Heart right ventricle (tissue), 16 donors: ENCODE data around the gene EIF2A. TPM values are rescaled to one million over a fixed set of nuclear protein-coding genes. Genes with fewer than 3 reads are reported as not detected.
A peak's percentile ranks its signal among the peaks of the same experiment; 100 is the strongest.
"Not testable (repeated sequence)": the region's sequence is repeated elsewhere in the genome, so short reads cannot be mapped to it uniquely, and the experiment has no call there.

Experiments used
- ATAC-seq, 8 donors: fragments of 200-7000 bp; cut with Tn5 transposase; one replicate each; pipeline ENCODE4 v1.9.1; 2020; ENCODE audit warnings: mild to moderate bottlenecking in 8 of 8, moderate library complexity in 8 of 8, moderate number of reproducible peaks in 1 of 8
- DNase-seq, 2 donors: peaks; one replicate each; pipeline ENCODE4 v3.0.0-alpha.2; 2020
- H3K27ac ChIP-seq, 10 donors: fragments of 200-600 bp; sonication (generic) in 2 of 10; one replicate each; pipeline versions ENCODE4 v1.5.0 to v1.8.0; 2020 to 2022; ENCODE audit warnings: mild to moderate bottlenecking in 3 of 10
- H3K27me3 ChIP-seq, 7 donors: fragments of 200-600 bp; one replicate each; pipeline ENCODE4 v1.8.0; 2021 to 2022; ENCODE audit warnings: mild to moderate bottlenecking in 2 of 7
- H3K36me3 ChIP-seq, 9 donors: fragments of 200-600 bp; sonication (generic) in 1 of 9; one replicate each; pipeline versions ENCODE4 v1.5.0 to v1.8.0; 2020 to 2022; ENCODE audit warnings: mild to moderate bottlenecking in 2 of 9
- H3K4me1 ChIP-seq, 9 donors: fragments of 200-600 bp; sonication (generic) in 1 of 9; one replicate each; pipeline versions ENCODE4 v1.5.0 to v1.8.0; 2020 to 2022; ENCODE audit warnings: mild to moderate bottlenecking in 4 of 9
- H3K4me3 ChIP-seq, 10 donors: fragments of 200-600 bp; sonication (generic) in 2 of 10; one replicate each; pipeline versions ENCODE4 v1.5.0 to v1.8.0; 2020 to 2022; ENCODE audit warnings: mild to moderate bottlenecking in 7 of 10, moderate library complexity in 2 of 10
- H3K9me3 ChIP-seq, 11 donors: fragments of 200-600 bp in 10 of 11; sonication (generic) in 2 of 11; one replicate each; pipeline versions ENCODE4 v1.5.0 to v1.8.0; 2013 to 2022; ENCODE audit warnings: mild to moderate bottlenecking in 2 of 11, control low read depth in 1 of 11, moderate library complexity in 1 of 11
- CTCF ChIP-seq, 9 donors: fragments of 200-600 bp; sonication (generic) in 2 of 9; IDR thresholded peaks; one replicate each; pipeline versions ENCODE4 v1.5.0 to v1.8.0; 2021 to 2022; ENCODE audit warnings: antibody characterized with exemption in 9 of 9, mild to moderate bottlenecking in 5 of 9, moderate library complexity in 1 of 9
- WGBS, 2 donors: extraction: QIAGEN DNeasy Blood & Tissue Kit; methylation state at CpG; one replicate each; pipeline ENCODE4 v1.1.7; 2013; ENCODE audit warnings: inconsistent platforms in 1 of 2; 5-methylcytosine and 5-hydroxymethylcytosine counted together
- intact Hi-C, 10 donors: fragments of 100-400 bp; cut with DNase I; formaldehyde crosslinking; loops; one replicate each; pipeline versions ENCODE4 v1.11.1 to v1.14.2; 2022
- long read RNA-seq, 3 donors: library from polyadenylated mRNA; unstranded; transcript quantifications; one replicate each; pipeline ENCODE4 v2.0.0, GENCODE V29; 2020 to 2021
- polyA plus RNA-seq, 2 donors: library from polyadenylated mRNA; stranded (reverse); fragments of 200-250 nt; gene quantifications; one replicate each; pipeline ENCODE4 v1.2.3, GENCODE V29; 2013
- total RNA-seq, 10 donors: library from RNA; stranded (reverse); fragmentation: NEBNext Ultra II Directional in 3 of 10; extraction: Animal tissue kit (Norgen Biotek cat#: 25700) in 3 of 10; gene quantifications; one replicate each; pipeline versions ENCODE4 v1.2.1 to v1.2.4, GENCODE V29; 2021 to 2023
- donor health status: Arrhythmogenic right ventricular cardiomyopathy.
- donor health status: ischemic (EF 13 %, LVEDD 7.1; RV severe dilation, severe dysfunction).
- donor health status: healthy with polysubstance abuse.
- donor health status: DM: no; HTN: yes; CAD: no.
- donor health status: DM: no; HTN: no; CAD: no.
- donor health status: ischemic (EF 25% LVEDD 6.9; RV normal size, moderate dysfunction).
- donor health status: ischemic (EF 25% LVEDD 5.7; RV mildly dilated, moderate dysfunction).
- donor health status: healthy.
- donor health status: DM: yes; HTN: yes; CAD: no.
- donor health status: Ischemic cardiomyopathy.
- donor health status: ischemic (EF 35%, LVEDD 5.7; RV mildly dilated, moderate dysfunction).
- donor health status: nonischemic (EF 11% LVEDD 7.7; RV severe dilation, severe dysfunction).
- donor health status: DM: yes; HTN: yes; CAD: no.
- donor health status: PGD.
- donor health status: ischemic (EF 29% LVEDD 5.4; RV normal size, mild dysfunction).
- donor health status: nonischemic (EF 23%, LVEDD 6.1; RV moderate dilation, normal function).

Gene EIF2A
- total RNA-seq (10 to 100 TPM; 67.5 to 86.5 (median 76.2) TPM), polyA plus RNA-seq (10 to 100 TPM; 45.8 to 47.8 TPM)
- long read RNA-seq, donor 1, transcript EIF2A-203 (14 exons, 2,198 nt), result major isoform, 83 of 103 reads
- long read RNA-seq, donor 1, partial matches to known transcripts, result 9 of 103 reads
- long read RNA-seq, donor 1, other reads (novel, unspliced or antisense), result 9 of 103 reads
- long read RNA-seq, donor 2, transcript EIF2A-203 (14 exons, 2,198 nt), result major isoform, 83 of 99 reads
- long read RNA-seq, donor 2, partial matches to known transcripts, result 10 of 99 reads
- long read RNA-seq, donor 2, other reads (novel, unspliced or antisense), result 3 of 99 reads
- long read RNA-seq, donor 3, transcript EIF2A-203 (14 exons, 2,198 nt), result major isoform, 425 of 561 reads
- long read RNA-seq, donor 3, partial matches to known transcripts, result 93 of 561 reads
- long read RNA-seq, donor 3, other reads (novel, unspliced or antisense), result 36 of 561 reads

- no peak for TF ChIP-seq CTCF (IDR thresholded peaks at IDR 0.05)
- H3K9me3 ChIP-seq, result no peaks in the 10 kb centered on the region
- H3K4me1 ChIP-seq, result peaks cover 3 to 52% (median 33%) of the 10 kb centered on the region in 9 donors
- intact Hi-C loops, result loop anchor here in 5 of 10 donors (1.0 to 5.0 kb wide), 6 partner anchors 56 to 216 kb away; partner anchors contain the start of genes ERICH6 (in 3 of the 5), SELENOT (in 2 of the 5), SIAH2 (in 2 of the 5) and TSC22D2 (in 2 of the 5)
- H3K27me3 ChIP-seq, result no peaks in the 10 kb centered on the region
- H3K36me3 ChIP-seq, result peaks cover 0 to 52% (median 10%) of the 10 kb centered on the region in 9 donors
- ATAC-seq (peak; percentile 97 to 99 (median 98)), DNase-seq (peak; percentile 98 to 99)
- peak within 1 kb of the TSS; percentile 80 to 92 (median 88) for H3K4me3 ChIP-seq
- H3K27ac ChIP-seq, result peak within 1 kb of the TSS; percentile 92 to 99 (median 99)
- WGBS, 2 donors, result 0 to 1% methylated on average over 86 of the region's 86 CpGs
Observed at GRCh38 chr3:150546226-150547044, at the start of gene EIF2A, which contains the start of gene SERP1. Gene EIF2A (plus strand): TSS chr3:150546787. CDS start chr3:150546803, 16 bp downstream. Gene SERP1 (minus strand): TSS chr3:150546496. CDS start chr3:150546135, 361 bp downstream.

GRCh38 chr3:150497956-150498355 is 48.6 kb upstream of the EIF2A start:
- no peak for TF ChIP-seq CTCF (IDR thresholded peaks at IDR 0.05)
- no peaks in the 10 kb centered on the region for H3K27me3 ChIP-seq
- H3K9me3 ChIP-seq, result peaks cover 0 to 6% (median 0%) of the 10 kb centered on the region in 11 donors
- H3K27ac ChIP-seq, result no peak overlapping the region
- 72 to 81% methylated on average over 2 of the region's 2 CpGs for WGBS, 2 donors
- H3K36me3 ChIP-seq, result no peaks in the 10 kb centered on the region
- intact Hi-C loops, result loop anchor here (2.0 to 10.0 kb wide), 11 partner anchors 83 to 561 kb away; no protein-coding TSS in a partner anchor
- no peak for ATAC-seq
- peaks cover 0 to 10% (median 0%) of the 10 kb centered on the region in 9 donors for H3K4me1 ChIP-seq
- no peak for DNase-seq
- H3K4me3 ChIP-seq, result no peak overlapping the region

GRCh38 chr3:150500960-150501359 is 45.6 kb upstream of the EIF2A start:
- ATAC-seq, H3K9me3 ChIP-seq, H3K4me1 ChIP-seq, H3K27ac ChIP-seq, intact Hi-C loops, H3K27me3 ChIP-seq, H3K4me3 ChIP-seq, DNase-seq, H3K36me3 ChIP-seq: not testable (repeated sequence)
- 86 to 100% methylated on average over 1 of the region's 1 CpG for whole genome bisulfite sequencing, 2 donors

- Histone ChIP-seq H3K27ac (no peak overlapping the region), H3K4me3 (no peak overlapping the region), H3K36me3 (no peaks in the 10 kb centered on the region), H3K9me3 (peaks cover 0 to 12% (median 0%) of the 10 kb centered on the region in 11 donors), H3K4me1 (no peaks in the 10 kb centered on the region), H3K27me3 (no peaks in the 10 kb centered on the region)
- intact Hi-C loops, result no loop called here
- no peak for ATAC-seq
- WGBS, 2 donors, result 84 to 87% methylated on average over 5 of the region's 5 CpGs
- no peak for DNase-seq
- no peak for TF ChIP-seq CTCF (IDR thresholded peaks at IDR 0.05)
Observed at GRCh38 chr3:150503402-150504099, 43.0 kb upstream of the EIF2A start.
